Measurements from ENCODE around the gene NOS1AP.

NOS1AP gene

GRCh38 chr1:162151900-162152829, 82.7 kb downstream of the NOS1AP start:
- no peak for FAIRE-seq
- DNase-seq (ENCODE audit: insufficient read length, low spot score), result no peak
- TF ChIP-seq POU2F2 (IDR thresholded peaks at IDR 0.05; ENCODE audit: low read depth, low read length) (no peak), TAF1 (IDR thresholded peaks at IDR 0.05; ENCODE audit: low read depth, low read length) (no peak), PAX5 (IDR thresholded peaks at IDR 0.05; ENCODE audit: insufficient read depth, low read length, severe bottlenecking) (no peak), POLR2A (IDR thresholded peaks at IDR 0.05; ENCODE audit: low read depth, low read length) (no peak), SPI1 (IDR thresholded peaks at IDR 0.05; ENCODE audit: low read depth, low read length) (no peak)

GRCh38 chr1:162153374-162153773, 83.9 kb downstream of the NOS1AP start:
- FAIRE-seq, result no peak
- no peak for DNase-seq (ENCODE audit: insufficient read length, low spot score)
- no peak for TF ChIP-seq POLR2A (IDR thresholded peaks at IDR 0.05; ENCODE audit: low read depth, low read length)
- no peak for TF ChIP-seq POU2F2 (IDR thresholded peaks at IDR 0.05; ENCODE audit: low read depth, low read length)
- no peak for TF ChIP-seq SPI1 (IDR thresholded peaks at IDR 0.05; ENCODE audit: low read depth, low read length)
- TF ChIP-seq TAF1 (IDR thresholded peaks at IDR 0.05; ENCODE audit: low read depth, low read length), result no peak
- no peak for TF ChIP-seq POLR2AphosphoS5 (IDR thresholded peaks at IDR 0.05; ENCODE audit: low read depth, low read length)
- no peak for TF ChIP-seq PAX5 (IDR thresholded peaks at IDR 0.05; ENCODE audit: insufficient read depth, low read length, severe bottlenecking)

GRCh38 chr1:162157469-162157868, 88.0 kb downstream of the NOS1AP start:
- TF ChIP-seq POLR2AphosphoS5 (IDR thresholded peaks at IDR 0.05; ENCODE audit: low read depth, low read length) (no peak), PAX5 (IDR thresholded peaks at IDR 0.05; ENCODE audit: insufficient read depth, low read length, severe bottlenecking) (no peak), SPI1 (IDR thresholded peaks at IDR 0.05; ENCODE audit: low read depth, low read length) (no peak), POLR2A (IDR thresholded peaks at IDR 0.05; ENCODE audit: low read depth, low read length) (no peak), POU2F2 (IDR thresholded peaks at IDR 0.05; ENCODE audit: low read depth, low read length) (no peak), TAF1 (IDR thresholded peaks at IDR 0.05; ENCODE audit: low read depth, low read length) (no peak)

GRCh38 chr1:162158624-162159271, 89.3 kb downstream of the NOS1AP start:
- TF ChIP-seq POLR2AphosphoS5 (IDR thresholded peaks at IDR 0.05; ENCODE audit: low read depth, low read length) (no peak), POLR2A (IDR thresholded peaks at IDR 0.05; ENCODE audit: low read depth, low read length) (no peak), POU2F2 (IDR thresholded peaks at IDR 0.05; ENCODE audit: low read depth, low read length) (no peak), SPI1 (IDR thresholded peaks at IDR 0.05; ENCODE audit: low read depth, low read length) (no peak), PAX5 (IDR thresholded peaks at IDR 0.05; ENCODE audit: insufficient read depth, low read length, severe bottlenecking) (no peak), TAF1 (IDR thresholded peaks at IDR 0.05; ENCODE audit: low read depth, low read length) (no peak)
- DNase-seq (ENCODE audit: insufficient read length, low spot score), result no peak
- FAIRE-seq, result no peak

More at GRCh38 chr1:162157469-162157868, 88.0 kb downstream of the NOS1AP start:
- FAIRE-seq (no peak), DNase-seq (ENCODE audit: insufficient read length, low spot score) (no peak)

- FAIRE-seq (no peak), DNase-seq (ENCODE audit: insufficient read length, low spot score) (no peak)
- TF ChIP-seq POLR2AphosphoS5 (IDR thresholded peaks at IDR 0.05; ENCODE audit: low read depth, low read length) (no peak), PAX5 (IDR thresholded peaks at IDR 0.05; ENCODE audit: insufficient read depth, low read length, severe bottlenecking) (no peak), POLR2A (IDR thresholded peaks at IDR 0.05; ENCODE audit: low read depth, low read length) (no peak), TAF1 (IDR thresholded peaks at IDR 0.05; ENCODE audit: low read depth, low read length) (no peak), SPI1 (IDR thresholded peaks at IDR 0.05; ENCODE audit: low read depth, low read length) (no peak), POU2F2 (IDR thresholded peaks at IDR 0.05; ENCODE audit: low read depth, low read length) (no peak)
Observed at GRCh38 chr1:162159515-162159914, 90.0 kb downstream of the NOS1AP start.

- no peak for FAIRE-seq
- no peak for DNase-seq (ENCODE audit: insufficient read length, low spot score)
- TF ChIP-seq SPI1 (IDR thresholded peaks at IDR 0.05; ENCODE audit: low read depth, low read length), result no peak
Observed at GRCh38 chr1:162161916-162162550, 92.5 kb downstream of the NOS1AP start.

GRCh38 chr1:162165528-162165927, 96.0 kb downstream of the NOS1AP start:
- FAIRE-seq, result no peak
- DNase-seq (ENCODE audit: insufficient read length, low spot score), result no peak
- TF ChIP-seq PAX5 (IDR thresholded peaks at IDR 0.05; ENCODE audit: insufficient read depth, low read length, severe bottlenecking), result no peak
- no peak for TF ChIP-seq POLR2A (IDR thresholded peaks at IDR 0.05; ENCODE audit: low read depth, low read length)
- TF ChIP-seq SPI1 (IDR thresholded peaks at IDR 0.05; ENCODE audit: low read depth, low read length), result no peak
- no peak for TF ChIP-seq POLR2AphosphoS5 (IDR thresholded peaks at IDR 0.05; ENCODE audit: low read depth, low read length)
- TF ChIP-seq TAF1 (IDR thresholded peaks at IDR 0.05; ENCODE audit: low read depth, low read length), result no peak
- no peak for TF ChIP-seq POU2F2 (IDR thresholded peaks at IDR 0.05; ENCODE audit: low read depth, low read length)

- TF ChIP-seq SPI1 (IDR thresholded peaks at IDR 0.05; ENCODE audit: low read depth, low read length) (no peak), POLR2A (IDR thresholded peaks at IDR 0.05; ENCODE audit: low read depth, low read length) (no peak), POU2F2 (IDR thresholded peaks at IDR 0.05; ENCODE audit: low read depth, low read length) (no peak), PAX5 (IDR thresholded peaks at IDR 0.05; ENCODE audit: insufficient read depth, low read length, severe bottlenecking) (no peak), TAF1 (IDR thresholded peaks at IDR 0.05; ENCODE audit: low read depth, low read length) (no peak), POLR2AphosphoS5 (IDR thresholded peaks at IDR 0.05; ENCODE audit: low read depth, low read length) (no peak)
- no peak for FAIRE-seq
- no peak for DNase-seq (ENCODE audit: insufficient read length, low spot score)
Observed at GRCh38 chr1:162166917-162167615, 97.6 kb downstream of the NOS1AP start.

GRCh38 chr1:162168261-162168660, 98.8 kb downstream of the NOS1AP start:
- DNase-seq (ENCODE audit: insufficient read length, low spot score), result no peak
- FAIRE-seq, result no peak
- TF ChIP-seq TAF1 (IDR thresholded peaks at IDR 0.05; ENCODE audit: low read depth, low read length), result no peak
- TF ChIP-seq POLR2AphosphoS5 (IDR thresholded peaks at IDR 0.05; ENCODE audit: low read depth, low read length), result no peak
- TF ChIP-seq POU2F2 (IDR thresholded peaks at IDR 0.05; ENCODE audit: low read depth, low read length), result no peak
- TF ChIP-seq PAX5 (IDR thresholded peaks at IDR 0.05; ENCODE audit: insufficient read depth, low read length, severe bottlenecking), result no peak
- no peak for TF ChIP-seq SPI1 (IDR thresholded peaks at IDR 0.05; ENCODE audit: low read depth, low read length)
- TF ChIP-seq POLR2A (IDR thresholded peaks at IDR 0.05; ENCODE audit: low read depth, low read length), result no peak
